ENCODE results near the gene DRAM1.

The DRAM1 gene

DNA sequence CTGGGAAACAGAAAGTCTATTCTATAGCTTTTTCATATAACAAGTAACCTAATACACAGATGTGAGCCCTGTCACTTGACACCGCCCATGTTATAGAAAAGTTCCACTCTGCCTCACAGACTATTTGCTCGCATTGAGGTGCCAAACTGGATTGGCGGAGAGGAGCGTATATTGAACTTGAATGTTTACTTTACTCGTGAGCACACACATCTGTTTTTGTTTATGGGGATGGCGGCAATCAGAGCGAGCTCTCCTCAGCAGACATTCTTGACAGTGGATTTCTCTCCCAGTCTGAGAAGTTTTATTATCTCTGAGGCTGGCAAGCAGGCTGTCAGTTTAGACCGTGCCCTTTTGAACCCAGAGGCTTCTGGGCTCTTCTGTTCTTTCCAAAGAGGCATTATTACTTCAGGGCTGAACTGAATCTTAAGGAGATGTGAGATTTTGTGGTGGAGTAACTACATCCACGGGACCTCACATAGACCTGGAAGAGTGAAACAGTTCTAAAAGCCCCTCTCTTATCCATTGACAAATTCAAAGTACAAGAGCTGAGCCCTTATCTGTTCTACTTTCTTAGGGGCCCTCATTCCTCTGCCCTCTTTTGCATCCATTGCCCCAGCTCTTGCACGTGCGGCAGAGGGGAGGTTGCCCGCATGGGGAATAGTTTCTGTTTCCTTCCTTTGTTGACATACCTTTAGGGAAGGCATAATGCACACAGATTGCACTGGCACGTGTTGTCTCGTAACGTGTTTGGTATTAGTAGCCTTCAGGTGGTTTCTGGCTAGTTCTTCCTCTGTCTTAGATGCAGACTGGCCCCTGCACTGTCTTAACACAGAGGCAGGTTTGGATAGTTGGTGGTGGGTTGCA is 68.2 kb downstream of the DRAM1 start:
- DNase-seq (ENCODE audit: low spot score), result no peak
- TF ChIP-seq, protein P1, sequence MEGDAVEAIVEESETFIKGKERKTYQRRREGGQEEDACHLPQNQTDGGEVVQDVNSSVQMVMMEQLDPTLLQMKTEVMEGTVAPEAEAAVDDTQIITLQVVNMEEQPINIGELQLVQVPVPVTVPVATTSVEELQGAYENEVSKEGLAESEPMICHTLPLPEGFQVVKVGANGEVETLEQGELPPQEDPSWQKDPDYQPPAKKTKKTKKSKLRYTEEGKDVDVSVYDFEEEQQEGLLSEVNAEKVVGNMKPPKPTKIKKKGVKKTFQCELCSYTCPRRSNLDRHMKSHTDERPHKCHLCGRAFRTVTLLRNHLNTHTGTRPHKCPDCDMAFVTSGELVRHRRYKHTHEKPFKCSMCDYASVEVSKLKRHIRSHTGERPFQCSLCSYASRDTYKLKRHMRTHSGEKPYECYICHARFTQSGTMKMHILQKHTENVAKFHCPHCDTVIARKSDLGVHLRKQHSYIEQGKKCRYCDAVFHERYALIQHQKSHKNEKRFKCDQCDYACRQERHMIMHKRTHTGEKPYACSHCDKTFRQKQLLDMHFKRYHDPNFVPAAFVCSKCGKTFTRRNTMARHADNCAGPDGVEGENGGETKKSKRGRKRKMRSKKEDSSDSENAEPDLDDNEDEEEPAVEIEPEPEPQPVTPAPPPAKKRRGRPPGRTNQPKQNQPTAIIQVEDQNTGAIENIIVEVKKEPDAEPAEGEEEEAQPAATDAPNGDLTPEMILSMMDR (IDR thresholded peaks at IDR 0.05; ENCODE audit: extremely low read depth, missing control alignments), result no peak

GRCh38 chr12:101946233-101946611 is 68.8 kb downstream of the DRAM1 start:
- DNase-seq (ENCODE audit: low spot score), result no peak
- TF ChIP-seq, protein P1 (IDR thresholded peaks at IDR 0.05; ENCODE audit: extremely low read depth, missing control alignments), result no peak

GRCh38 chr12:101947316-101947715 is 69.9 kb downstream of the DRAM1 start:
- no peak for DNase-seq (ENCODE audit: low spot score)
- TF ChIP-seq, protein P1 (IDR thresholded peaks at IDR 0.05; ENCODE audit: extremely low read depth, missing control alignments), result no peak

GRCh38 chr12:101948365-101948764 is 71.0 kb downstream of the DRAM1 start:
- TF ChIP-seq, protein P1 (IDR thresholded peaks at IDR 0.05; ENCODE audit: extremely low read depth, missing control alignments), result no peak
- no peak for DNase-seq (ENCODE audit: low spot score)

DNA sequence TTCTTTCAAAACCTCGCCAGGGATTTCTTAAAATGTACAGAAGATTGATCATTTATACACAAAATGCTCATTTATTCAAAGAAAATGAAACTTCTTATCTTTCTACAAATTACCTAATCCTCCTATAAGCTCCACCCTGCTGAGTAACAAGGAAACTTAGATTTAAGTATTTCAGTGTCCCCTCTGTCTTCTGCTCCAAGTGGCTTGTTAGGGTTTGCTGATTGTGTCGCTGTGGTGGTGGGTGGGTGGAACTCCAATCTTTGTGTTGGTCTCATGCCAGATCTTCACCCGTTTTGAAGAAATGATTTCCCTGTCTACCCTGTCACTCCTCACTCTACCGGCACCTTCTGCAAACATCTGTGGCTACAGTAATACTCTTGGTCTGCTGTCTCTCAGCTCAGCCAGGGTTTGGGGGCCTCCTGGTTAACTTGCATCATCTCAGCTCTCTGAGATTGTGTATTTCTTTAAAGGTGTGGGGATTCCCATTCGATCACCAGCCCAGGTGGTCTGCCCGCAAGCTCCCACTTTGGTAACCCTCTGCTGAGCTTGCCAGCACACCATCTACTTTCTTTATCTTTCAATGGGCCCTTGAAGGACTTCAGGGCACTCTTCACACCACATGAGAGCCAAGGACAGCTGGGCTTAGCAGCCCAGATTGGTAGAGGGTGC is 73.8 kb downstream of the DRAM1 start:
- DNase-seq (ENCODE audit: low spot score), result no peak
- TF ChIP-seq, protein P1 (IDR thresholded peaks at IDR 0.05; ENCODE audit: extremely low read depth, missing control alignments), result no peak

DNA sequence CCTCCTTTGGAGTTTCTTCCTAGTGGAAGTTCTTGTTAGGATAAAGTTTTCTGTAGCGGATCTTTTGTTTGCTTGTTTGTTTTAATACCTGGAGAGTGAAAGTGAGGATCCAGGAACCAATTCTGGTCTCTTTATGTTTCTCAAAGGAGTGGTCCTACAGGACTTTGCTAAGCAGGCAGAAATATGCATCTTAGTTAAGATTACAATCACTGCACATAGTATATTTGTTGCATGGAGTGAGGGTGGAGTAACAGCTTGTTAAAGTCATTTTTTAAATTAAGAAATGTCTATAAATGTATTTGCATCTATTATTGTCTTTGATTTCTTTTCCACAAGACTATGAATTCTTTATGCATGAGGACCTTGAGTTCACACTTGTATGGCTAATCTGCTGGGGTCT is 76.7 kb downstream of the DRAM1 start:
- TF ChIP-seq, protein P1 (IDR thresholded peaks at IDR 0.05; ENCODE audit: extremely low read depth, missing control alignments), result no peak
- no peak for DNase-seq (ENCODE audit: low spot score)

- no peak for DNase-seq (ENCODE audit: low spot score)
- TF ChIP-seq, protein P1 (IDR thresholded peaks at IDR 0.05; ENCODE audit: extremely low read depth, missing control alignments), result no peak
These were observed 77.3 kb downstream of the DRAM1 start for GRCh38 chr12:101954676-101955075.

Measured in GM20000 (cell line).